Esophagus squamous epithelium (tissue), 4 donors: ENCODE data around the gene ADAMTS2.

Source experiments
- POLR2A ChIP-seq, 4 donors: fragments of 450-650 bp; IDR thresholded peaks; one replicate each; pipeline ENCODE4 v1.6.1; 2017; ENCODE audit warnings: antibody characterized with exemption in 4 of 4, mild to moderate bottlenecking in 4 of 4, moderate library complexity in 3 of 4
- TF ChIP-seq, protein P1 (sequence below), 6 experiments: fragments of 450-650 bp in 4 of 6; fragments of 200-600 bp in 2 of 6; sonication (generic) in 2 of 6; IDR thresholded peaks; one replicate each; pipeline ENCODE4 v1.5.1; 2016 to 2019; ENCODE audit warnings: antibody characterized with exemption in 6 of 6, mild to moderate bottlenecking in 4 of 6, moderate library complexity in 4 of 6

DNA sequence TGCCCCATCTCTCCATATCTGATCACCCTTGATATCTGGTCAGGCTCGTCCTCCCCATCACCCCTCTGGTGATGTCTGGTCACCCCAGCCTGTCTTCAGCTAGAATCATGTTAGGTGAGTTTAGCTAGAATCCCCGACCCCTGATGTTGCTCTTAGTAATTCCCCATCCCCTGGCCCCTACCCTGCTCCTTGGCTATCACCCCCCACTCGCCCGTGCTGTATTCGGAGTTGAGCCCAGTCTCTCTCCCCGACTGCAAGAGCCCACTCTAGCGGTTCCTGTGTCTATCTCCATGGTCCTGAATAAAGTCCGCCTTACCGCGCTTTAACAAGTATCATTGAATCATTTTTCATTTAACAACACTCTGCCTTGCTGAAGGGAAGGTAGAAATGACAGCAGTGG, 33.7 kb downstream of the ADAMTS2 start:
- TF ChIP-seq, protein P1, sequence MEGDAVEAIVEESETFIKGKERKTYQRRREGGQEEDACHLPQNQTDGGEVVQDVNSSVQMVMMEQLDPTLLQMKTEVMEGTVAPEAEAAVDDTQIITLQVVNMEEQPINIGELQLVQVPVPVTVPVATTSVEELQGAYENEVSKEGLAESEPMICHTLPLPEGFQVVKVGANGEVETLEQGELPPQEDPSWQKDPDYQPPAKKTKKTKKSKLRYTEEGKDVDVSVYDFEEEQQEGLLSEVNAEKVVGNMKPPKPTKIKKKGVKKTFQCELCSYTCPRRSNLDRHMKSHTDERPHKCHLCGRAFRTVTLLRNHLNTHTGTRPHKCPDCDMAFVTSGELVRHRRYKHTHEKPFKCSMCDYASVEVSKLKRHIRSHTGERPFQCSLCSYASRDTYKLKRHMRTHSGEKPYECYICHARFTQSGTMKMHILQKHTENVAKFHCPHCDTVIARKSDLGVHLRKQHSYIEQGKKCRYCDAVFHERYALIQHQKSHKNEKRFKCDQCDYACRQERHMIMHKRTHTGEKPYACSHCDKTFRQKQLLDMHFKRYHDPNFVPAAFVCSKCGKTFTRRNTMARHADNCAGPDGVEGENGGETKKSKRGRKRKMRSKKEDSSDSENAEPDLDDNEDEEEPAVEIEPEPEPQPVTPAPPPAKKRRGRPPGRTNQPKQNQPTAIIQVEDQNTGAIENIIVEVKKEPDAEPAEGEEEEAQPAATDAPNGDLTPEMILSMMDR (IDR thresholded peaks at IDR 0.05), result no peak
- TF ChIP-seq POLR2A (IDR thresholded peaks at IDR 0.05), result no peak
